H54 (cell line): Measurements from ENCODE around the gene GPR183.

ENCODE experiments used
- DNase-seq: peaks from one replicate; pipeline ENCODE4 v3.0.0; 2011; ENCODE audit warnings: low spot score, mixed read lengths; ENCODE audit not compliant: insufficient read length
- FAIRE-seq: peaks from 3 replicates; lab custom pipeline; 2011; peaks lifted over from hg19 to GRCh38; lab: Jason Lieb, UNC
- POLR2A ChIP-seq: IDR thresholded peaks from 2 replicates; pipeline ENCODE4 v1.6.1; 2011; ENCODE audit warnings: low read depth, mild to moderate bottlenecking, low read length

GPR183 gene

GRCh38 chr13:99330942-99331341, 23.7 kb upstream of the GPR183 start:
- no peak for TF ChIP-seq POLR2A
- no peak for FAIRE-seq
- DNase-seq: no peak

GRCh38 chr13:99329477-99329876, 22.3 kb upstream of the GPR183 start:
- DNase-seq (no peak), FAIRE-seq (no peak)
- TF ChIP-seq POLR2A: no peak

GRCh38 chr13:99327761-99328160, 20.6 kb upstream of the GPR183 start:
- FAIRE-seq (peak; percentile 73), DNase-seq (no peak)
- TF ChIP-seq POLR2A: no peak

- DNase-seq (no peak), FAIRE-seq (peak; percentile 6)
- TF ChIP-seq POLR2A: no peak
These were observed 19.9 kb upstream of the GPR183 start for GRCh38 chr13:99327126-99327525.

- TF ChIP-seq POLR2A: no peak
These were observed 18.8 kb upstream of the GPR183 start for GRCh38 chr13:99326012-99326411.

GRCh38 chr13:99323488-99323887, 16.3 kb upstream of the GPR183 start:
- DNase-seq: peak; percentile 39
- no peak for FAIRE-seq
- TF ChIP-seq POLR2A: no peak

More at GRCh38 chr13:99326012-99326411, 18.8 kb upstream of the GPR183 start:
- FAIRE-seq (peak; percentile 74), DNase-seq (no peak)

GRCh38 chr13:99322297-99323103, 15.3 kb upstream of the GPR183 start:
- no peak for TF ChIP-seq POLR2A
- FAIRE-seq (peak; percentile 100), DNase-seq (peak; percentile 78)

GRCh38 chr13:99321709-99322108, 14.5 kb upstream of the GPR183 start:
- DNase-seq (no peak), FAIRE-seq (no peak)
- TF ChIP-seq POLR2A: no peak

- DNase-seq: no peak
These were observed 13.7 kb upstream of the GPR183 start for GRCh38 chr13:99320693-99321481.

GRCh38 chr13:99316657-99317256, 9.6 kb upstream of the GPR183 start:
- no peak for TF ChIP-seq POLR2A
- DNase-seq (no peak), FAIRE-seq (peak; percentile 75)

More at GRCh38 chr13:99320693-99321481, 13.7 kb upstream of the GPR183 start:
- no peak for TF ChIP-seq POLR2A
- peak; percentile 80 for FAIRE-seq

GRCh38 chr13:99316224-99316623, 9.0 kb upstream of the GPR183 start:
- DNase-seq (no peak), FAIRE-seq (no peak)

GRCh38 chr13:99315186-99315585, 8.0 kb upstream of the GPR183 start:
- DNase-seq (no peak), FAIRE-seq (no peak)
- no peak for TF ChIP-seq POLR2A

More at GRCh38 chr13:99316224-99316623, 9.0 kb upstream of the GPR183 start:
- TF ChIP-seq POLR2A: no peak

GRCh38 chr13:99314640-99315176, 7.5 kb upstream of the GPR183 start:
- TF ChIP-seq POLR2A: no peak
- FAIRE-seq: no peak
- no peak for DNase-seq
